CMK (cell line): ENCODE data around the gene RABL6.
"Not testable (repeated sequence)": the region's sequence is repeated elsewhere in the genome, so short reads cannot be mapped to it uniquely, and the experiment has no call there.

Experiments used
- DNase-seq: peaks from one replicate; pipeline ENCODE4 v3.0.0-alpha.2; 2010; ENCODE audit warnings: low read depth

Gene RABL6

GRCh38 chr9:136821826-136822544 lies 14.2 kb downstream of the RABL6 start:
- no peak for DNase-seq

DNA sequence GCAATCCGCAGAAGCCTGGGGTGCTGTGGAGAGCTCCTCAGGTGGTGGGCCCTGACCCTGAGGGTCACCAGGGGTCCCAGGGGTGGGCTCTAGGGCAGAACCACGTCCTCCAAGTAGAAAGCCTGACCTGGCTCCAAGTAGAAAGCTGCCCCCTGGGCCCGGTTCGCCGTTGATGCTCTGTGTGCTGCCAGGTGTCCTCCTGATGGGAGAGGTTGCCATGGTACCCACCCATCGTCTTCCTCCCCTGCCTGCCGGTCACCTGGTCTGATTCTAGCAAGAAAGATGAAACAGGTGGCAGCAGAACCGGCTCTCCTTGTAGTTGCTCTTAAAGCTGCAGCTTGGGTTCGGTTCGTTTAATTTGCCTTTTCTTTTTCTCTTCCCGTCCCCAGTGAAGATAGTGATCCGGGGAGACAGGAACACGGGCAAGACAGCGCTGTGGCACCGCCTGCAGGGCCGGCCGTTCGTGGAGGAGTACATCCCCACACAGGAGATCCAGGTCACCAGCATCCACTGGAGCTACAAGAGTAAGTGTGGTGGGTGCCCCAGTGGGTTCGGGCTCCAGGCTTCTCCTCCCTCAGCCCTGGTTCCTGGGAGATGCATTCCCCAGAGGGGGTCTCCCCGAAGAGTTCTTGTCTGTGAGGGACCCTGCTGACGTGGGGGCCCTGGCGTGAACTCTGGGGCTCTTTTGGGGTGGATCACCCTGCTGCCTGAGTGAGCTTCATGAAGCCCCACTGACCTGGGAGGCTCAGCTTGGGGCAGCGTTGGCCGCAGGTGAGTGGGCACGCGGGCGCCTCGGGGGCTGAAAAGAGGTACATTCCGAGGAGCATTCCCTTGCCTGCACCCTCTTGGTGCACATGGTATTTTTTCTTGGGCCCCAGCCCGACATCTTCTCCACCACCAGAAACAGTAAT lies 15.6 kb downstream of the RABL6 start:
- no peak for DNase-seq

DNA sequence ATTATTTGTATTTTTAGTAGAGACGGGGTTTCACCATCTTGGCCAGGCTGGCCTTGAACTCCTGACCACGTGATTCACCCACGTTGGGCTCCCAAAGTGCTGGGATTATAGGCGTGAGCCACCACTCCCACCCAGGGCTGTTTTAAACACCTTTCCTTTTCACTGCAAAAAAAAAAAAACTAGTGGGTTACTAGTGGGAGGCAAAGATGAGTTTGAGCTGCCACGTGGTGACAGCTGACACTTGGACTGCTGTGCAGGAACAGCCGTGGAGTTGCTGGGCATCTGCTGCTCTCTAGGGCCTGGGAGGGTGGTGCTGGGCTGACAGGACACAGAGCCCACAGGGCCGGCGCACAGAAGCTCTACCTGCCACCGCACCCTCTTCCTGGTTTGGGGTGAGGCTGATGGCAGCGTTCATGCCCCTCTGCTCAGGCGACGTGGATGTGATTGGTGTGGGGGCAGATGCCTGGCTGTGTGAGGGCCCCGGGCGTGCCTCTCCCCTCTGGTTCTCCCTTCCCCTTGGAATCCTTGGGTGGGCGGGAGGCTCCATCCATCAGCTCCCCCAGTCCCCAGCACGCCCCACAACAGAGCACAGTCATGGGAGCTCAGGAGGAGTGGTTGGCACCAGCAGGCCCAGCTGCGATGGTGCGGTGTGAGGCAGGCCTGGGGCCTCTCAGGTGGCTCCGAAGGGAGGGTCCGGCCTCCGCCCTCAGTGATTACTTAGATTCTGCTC lies 16.9 kb downstream of the RABL6 start:
- DNase-seq, result no peak

- DNase-seq, result no peak
Measured at GRCh38 chr9:136825295-136826187, 17.8 kb downstream of the RABL6 start.

GRCh38 chr9:136826188-136826541 lies 18.4 kb downstream of the RABL6 start:
- no peak for DNase-seq

- DNase-seq, result no peak
Measured at GRCh38 chr9:136826703-136827582, 19.2 kb downstream of the RABL6 start.

GRCh38 chr9:136827794-136828473 lies 20.2 kb downstream of the RABL6 start:
- DNase-seq, result no peak

DNA sequence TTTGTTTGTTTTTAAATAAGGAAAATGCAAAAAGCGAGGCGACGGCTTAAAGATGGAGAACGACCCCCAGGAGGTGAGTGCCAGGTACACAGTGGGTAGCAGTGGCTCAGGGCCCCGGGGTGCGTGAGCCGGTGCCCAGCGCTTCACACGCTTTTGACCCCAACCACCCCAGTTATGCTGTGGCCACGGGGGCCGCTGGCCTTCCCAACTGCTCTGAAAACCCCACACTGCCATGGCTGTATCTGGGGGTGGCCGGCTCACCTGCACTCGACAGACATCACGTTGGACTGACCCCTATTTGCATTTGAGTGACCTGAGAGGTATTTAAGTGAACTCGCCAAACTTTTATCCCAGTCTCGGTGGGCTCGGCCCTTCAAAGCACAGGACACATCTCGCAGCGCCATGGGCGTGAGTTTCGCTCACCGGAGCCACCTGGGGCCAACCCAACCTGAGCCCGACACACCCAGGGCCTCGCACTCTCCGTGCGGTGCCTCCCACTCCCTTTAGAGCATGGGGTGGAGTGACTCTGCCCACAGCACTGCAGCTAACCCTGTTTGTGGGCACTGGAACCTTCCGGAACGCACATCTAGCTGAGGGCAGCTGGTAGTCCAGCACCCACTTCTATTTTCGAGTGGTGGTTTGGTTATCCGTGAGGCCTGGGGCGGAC lies 20.9 kb downstream of the RABL6 start:
- no peak for DNase-seq

DNA sequence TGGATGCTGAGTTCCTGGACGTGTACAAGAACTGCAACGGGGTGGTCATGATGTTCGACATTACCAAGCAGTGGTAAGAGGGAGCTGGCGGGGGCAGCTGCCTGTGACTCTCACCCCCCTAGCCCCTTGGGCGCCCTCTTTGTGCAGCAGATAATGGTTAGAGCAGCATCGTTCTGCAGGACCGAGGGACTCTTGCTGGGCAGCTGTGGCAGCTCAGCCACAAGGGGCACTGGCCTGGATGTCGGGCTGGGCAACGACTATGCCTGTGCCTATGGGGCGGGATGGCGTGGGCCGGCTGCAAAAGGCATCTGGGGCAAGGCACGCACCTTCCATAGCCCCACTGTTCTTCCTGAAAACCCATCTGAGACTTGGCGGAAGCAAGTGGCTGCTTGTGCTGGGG lies 21.7 kb downstream of the RABL6 start:
- no peak for DNase-seq

GRCh38 chr9:136829981-136830885 lies 22.5 kb downstream of the RABL6 start:
- DNase-seq, result no peak

GRCh38 chr9:136831002-136831719 lies 23.4 kb downstream of the RABL6 start:
- no peak for DNase-seq

DNA sequence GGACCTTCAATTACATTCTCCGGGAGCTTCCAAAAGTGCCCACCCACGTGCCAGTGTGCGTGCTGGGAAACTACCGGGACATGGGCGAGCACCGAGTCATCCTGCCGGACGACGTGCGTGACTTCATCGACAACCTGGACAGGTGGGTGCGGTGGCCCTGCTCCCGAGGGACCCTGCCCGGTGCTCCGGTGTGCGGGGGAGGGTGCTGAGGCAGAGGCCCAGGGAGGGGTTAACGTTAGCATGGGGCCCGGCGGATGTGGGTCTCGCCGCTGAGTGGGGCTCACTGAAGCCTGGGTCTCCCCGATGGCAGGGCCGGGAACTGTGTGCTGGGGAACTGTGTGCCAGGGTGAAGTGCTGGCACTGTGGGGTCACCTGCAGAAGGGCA lies 24.0 kb downstream of the RABL6 start:
- DNase-seq, result no peak

DNA sequence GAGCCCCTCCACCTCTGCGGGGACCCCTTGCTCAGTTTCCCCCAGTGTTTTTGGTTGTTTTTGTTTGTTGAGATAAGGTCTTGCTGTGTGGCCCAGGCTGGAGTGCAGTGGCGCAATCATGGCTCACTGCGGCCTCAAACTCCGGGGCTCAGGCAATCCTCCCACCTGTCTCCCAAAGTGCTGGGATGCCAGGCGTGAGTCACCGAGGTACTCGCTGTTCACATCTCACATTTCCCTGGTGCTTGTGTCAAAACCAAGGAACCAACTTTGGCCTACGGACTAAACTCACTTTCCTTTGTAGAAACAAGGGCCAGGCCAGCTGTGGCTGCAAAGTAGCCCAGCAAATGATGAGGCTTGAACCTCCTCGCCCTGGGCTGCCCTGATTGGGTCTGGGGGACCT lies 24.8 kb downstream of the RABL6 start:
- DNase-seq, result no peak

DNA sequence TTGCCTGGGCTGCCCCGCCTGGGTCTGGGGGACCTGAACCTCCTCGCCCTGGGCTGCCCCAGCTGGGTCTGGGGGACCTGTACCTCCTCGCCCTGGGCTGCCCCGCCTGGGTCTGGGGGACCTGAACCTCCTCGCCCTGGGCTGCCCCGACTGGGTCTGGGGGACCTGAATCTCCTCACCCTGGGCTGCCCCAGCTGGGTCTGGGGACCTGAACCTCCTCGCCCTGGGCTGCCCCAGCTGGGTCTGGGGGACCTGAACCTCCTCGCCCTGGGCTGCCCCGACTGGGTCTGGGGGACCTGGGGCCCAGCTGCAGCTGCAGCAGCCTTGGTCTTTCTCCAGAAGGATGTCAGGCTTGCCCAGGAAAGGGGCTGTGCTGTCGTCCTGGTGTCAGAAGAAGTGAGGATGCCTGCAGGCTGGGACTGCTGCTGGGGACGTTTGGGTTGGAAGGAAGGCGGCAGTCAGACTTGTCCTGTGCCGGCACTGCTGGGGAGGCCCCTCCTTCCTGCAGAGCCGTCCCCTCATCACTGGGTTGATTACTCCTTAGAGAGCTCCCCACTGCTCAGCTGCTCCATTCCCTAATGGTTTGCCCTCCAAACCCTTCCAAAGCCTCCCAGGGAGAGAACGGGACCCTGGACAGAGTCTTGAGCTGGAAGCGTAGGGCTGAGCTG lies 25.8 kb downstream of the RABL6 start:
- DNase-seq, result not testable (repeated sequence)

DNA sequence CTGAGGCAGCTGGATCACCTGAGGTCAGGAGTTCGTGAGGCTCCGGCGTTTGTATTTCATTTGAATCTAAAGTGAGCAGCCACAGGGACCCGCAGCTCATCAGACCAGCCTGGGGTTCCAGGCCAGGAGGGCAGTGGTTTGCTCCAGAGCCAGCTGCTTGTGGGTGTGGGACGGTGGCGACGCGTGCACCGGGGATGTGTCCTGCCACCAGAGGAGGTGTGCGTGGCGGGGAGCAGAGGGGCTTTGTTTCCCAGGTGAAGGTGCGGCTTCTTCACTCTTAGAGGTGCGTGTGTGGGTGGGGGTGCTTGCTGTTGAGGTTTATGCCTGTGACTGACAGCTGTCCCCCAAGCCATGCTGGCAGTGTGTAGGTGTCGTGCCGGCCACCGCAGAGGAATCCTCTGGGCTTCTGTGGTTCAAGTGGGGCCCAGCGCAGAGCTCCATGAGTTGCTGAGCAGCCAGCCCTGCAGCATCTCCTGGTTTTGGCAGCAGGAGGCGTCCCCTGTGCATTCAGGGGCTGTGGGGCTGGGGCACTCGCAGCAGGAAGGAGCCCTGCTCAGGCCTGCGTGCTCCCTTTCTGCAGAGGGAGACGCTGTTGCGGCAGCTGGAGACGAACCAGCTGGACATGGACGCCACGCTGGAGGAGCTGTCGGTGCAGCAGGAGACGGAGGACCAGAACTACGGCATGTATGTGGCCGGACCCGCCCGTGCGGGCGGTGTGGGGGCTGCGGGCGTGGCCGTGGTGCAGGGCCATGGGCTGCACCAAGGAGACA lies 27.6 kb downstream of the RABL6 start:
- no peak for DNase-seq
